ENCODE results near the gene KCNAB1. TPM values are rescaled to one million over a fixed set of nuclear protein-coding genes. Genes with fewer than 3 reads are reported as not detected.

Gene KCNAB1
- total RNA-seq, 2 donors from 2014 or later, result 0.49 to 0.81 TPM

DNA sequence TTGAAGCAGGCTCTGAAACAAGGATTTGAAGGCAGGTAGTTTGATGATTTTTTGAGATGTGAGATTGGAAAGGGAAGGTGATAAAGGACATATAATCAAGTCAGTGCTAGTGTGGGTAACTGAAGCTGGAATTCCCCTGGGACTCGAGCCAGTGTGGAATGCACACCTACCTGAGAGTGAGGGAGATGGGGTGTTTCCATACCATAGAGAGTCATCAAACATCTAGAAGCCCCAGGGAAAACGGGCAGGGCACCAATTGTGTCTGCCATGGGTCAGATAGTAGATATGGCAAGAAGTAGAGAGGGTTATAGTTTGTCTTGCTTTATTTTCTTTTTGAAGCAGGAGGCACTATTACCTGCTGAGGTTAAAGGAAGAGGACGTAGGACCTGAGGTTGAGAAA lies 314.5 kb downstream of the KCNAB1 start:
- WGBS, 2 experiments (ENCODE audit: insufficient coverage in 1 of 2, insufficient read length in 1 of 2), result 83 to 87% methylated on average over 2 to 3 of the region's 3 CpGs
- no peak for DNase-seq
- Histone ChIP-seq H3K27me3 (ENCODE audit: control insufficient read depth, insufficient read depth, low read length, poor library complexity, severe bottlenecking) (peaks cover 6% of the 10 kb centered on the region), H3K4me3 (ENCODE audit: low read length) (no peak overlapping the region), H3K4me1 (ENCODE audit: control insufficient read depth, insufficient read depth, low read length) (no peaks in the 10 kb centered on the region), H3K36me3 (ENCODE audit: control insufficient read depth, insufficient read depth, low read length) (no peaks in the 10 kb centered on the region), H3K9me3 (ENCODE audit: control insufficient read depth, low read length) (no peaks in the 10 kb centered on the region), H3K9ac (ENCODE audit: extremely low read depth, low read length, poor library complexity, severe bottlenecking) (no peak overlapping the region), H3K27ac (ENCODE audit: low read depth, low read length) (no peak overlapping the region)
- H3K4me1 Mint-ChIP-seq, result no peaks in the 10 kb centered on the region
- no peaks in the 10 kb centered on the region for H3K9me3 Mint-ChIP-seq
- no peak overlapping the region for H3K4me3 Mint-ChIP-seq
- H3K27ac Mint-ChIP-seq, result no peak overlapping the region
- peaks cover 5% of the 10 kb centered on the region for H3K27me3 Mint-ChIP-seq (ENCODE audit: insufficient read depth)
- no peaks in the 10 kb centered on the region for H3K36me3 Mint-ChIP-seq (ENCODE audit: low read depth)
- TF ChIP-seq, protein P1, sequence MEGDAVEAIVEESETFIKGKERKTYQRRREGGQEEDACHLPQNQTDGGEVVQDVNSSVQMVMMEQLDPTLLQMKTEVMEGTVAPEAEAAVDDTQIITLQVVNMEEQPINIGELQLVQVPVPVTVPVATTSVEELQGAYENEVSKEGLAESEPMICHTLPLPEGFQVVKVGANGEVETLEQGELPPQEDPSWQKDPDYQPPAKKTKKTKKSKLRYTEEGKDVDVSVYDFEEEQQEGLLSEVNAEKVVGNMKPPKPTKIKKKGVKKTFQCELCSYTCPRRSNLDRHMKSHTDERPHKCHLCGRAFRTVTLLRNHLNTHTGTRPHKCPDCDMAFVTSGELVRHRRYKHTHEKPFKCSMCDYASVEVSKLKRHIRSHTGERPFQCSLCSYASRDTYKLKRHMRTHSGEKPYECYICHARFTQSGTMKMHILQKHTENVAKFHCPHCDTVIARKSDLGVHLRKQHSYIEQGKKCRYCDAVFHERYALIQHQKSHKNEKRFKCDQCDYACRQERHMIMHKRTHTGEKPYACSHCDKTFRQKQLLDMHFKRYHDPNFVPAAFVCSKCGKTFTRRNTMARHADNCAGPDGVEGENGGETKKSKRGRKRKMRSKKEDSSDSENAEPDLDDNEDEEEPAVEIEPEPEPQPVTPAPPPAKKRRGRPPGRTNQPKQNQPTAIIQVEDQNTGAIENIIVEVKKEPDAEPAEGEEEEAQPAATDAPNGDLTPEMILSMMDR (conservative IDR thresholded peaks at IDR 0.05), result no peak

DNA sequence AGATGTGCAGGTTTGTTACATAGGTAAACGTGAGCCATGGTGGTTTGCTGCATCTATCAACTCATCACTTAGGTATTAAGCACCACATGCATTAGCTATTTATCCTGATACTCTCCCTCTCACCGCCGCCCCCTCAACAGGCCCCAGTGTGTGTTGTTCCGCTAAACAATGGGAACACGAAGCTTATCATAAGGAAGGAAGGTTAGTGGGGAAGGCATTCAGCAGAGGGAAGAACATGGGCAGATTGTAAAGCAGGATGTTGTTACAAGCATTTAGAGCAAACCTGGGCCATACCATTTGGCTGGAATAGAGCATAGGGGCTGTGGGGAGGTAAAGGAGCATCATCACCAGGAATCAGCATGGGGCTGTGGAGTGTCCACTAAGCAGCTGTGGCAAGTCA lies 322.7 kb downstream of the KCNAB1 start:
- Histone ChIP-seq H3K9me3 (ENCODE audit: control insufficient read depth, low read length) (no peaks in the 10 kb centered on the region), H3K27ac (ENCODE audit: low read depth, low read length) (no peak overlapping the region), H3K27me3 (ENCODE audit: control insufficient read depth, insufficient read depth, low read length, poor library complexity, severe bottlenecking) (no peaks in the 10 kb centered on the region), H3K36me3 (ENCODE audit: control insufficient read depth, insufficient read depth, low read length) (no peaks in the 10 kb centered on the region), H3K4me1 (ENCODE audit: control insufficient read depth, insufficient read depth, low read length) (peaks cover 5% of the 10 kb centered on the region), H3K9ac (ENCODE audit: extremely low read depth, low read length, poor library complexity, severe bottlenecking) (no peak overlapping the region), H3K4me3 (ENCODE audit: low read length) (no peak overlapping the region)
- peak; percentile 63 for DNase-seq
- Mint-ChIP-seq H3K27me3 (ENCODE audit: insufficient read depth) (no peaks in the 10 kb centered on the region), H3K36me3 (ENCODE audit: low read depth) (no peaks in the 10 kb centered on the region), H3K9me3 (no peaks in the 10 kb centered on the region), H3K4me3 (no peak overlapping the region), H3K27ac (no peak overlapping the region), H3K4me1 (peaks cover 20% of the 10 kb centered on the region)
- TF ChIP-seq, protein P1 (conservative IDR thresholded peaks at IDR 0.05), result no peak
- WGBS, 2 experiments (ENCODE audit: insufficient coverage in 1 of 2, insufficient read length in 1 of 2), result 59 to 100% methylated on average over 1 to 5 of the region's 5 CpGs

DNA sequence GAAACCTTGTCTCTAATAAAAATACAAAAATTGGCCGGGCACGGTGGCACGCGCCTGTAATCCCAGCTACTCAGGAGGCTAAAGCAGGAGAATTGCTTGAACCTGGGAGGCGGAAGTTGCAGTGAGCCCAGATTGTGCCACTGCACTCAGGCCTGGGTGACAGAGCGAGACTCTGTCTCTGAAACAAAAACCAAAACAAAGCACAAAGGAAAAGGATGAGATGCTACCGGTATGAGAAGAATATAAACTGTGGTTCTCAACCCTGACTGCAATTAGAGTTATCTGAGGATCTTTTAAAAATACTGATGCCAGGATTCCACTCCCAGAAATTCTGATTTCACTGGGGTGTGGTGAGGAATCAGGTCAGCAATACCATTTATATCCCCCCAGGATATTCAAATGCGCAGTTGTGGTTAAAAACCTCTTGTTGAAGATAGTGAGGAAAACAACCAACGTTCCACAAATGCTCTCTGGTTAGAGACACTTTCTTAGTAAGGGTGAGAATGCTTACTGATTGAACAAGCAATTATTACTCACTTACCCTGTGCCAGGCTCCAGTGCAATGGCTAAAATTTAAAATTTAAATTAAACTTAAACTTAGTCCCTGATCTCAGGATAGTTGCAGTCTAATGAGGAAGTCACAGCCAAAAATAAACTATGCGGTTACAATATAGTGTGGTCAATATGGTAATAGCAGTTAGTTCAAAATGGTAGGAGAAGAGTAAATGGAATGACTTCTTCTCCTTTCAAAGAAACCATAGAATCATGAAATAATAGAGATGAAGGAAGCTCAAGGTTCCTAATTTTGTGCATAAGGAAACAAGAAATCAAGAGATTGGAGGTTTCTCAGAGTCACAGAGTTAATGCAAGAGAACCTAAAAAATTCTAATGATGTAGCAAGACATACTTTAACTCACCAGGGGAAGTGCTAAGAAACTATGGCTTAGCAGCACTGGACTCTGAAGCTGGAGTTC lies 325.0 kb downstream of the KCNAB1 start:
- Histone ChIP-seq H3K9me3 (ENCODE audit: control insufficient read depth, low read length) (no peaks in the 10 kb centered on the region), H3K9ac (ENCODE audit: extremely low read depth, low read length, poor library complexity, severe bottlenecking) (no peak overlapping the region), H3K27me3 (ENCODE audit: control insufficient read depth, insufficient read depth, low read length, poor library complexity, severe bottlenecking) (no peaks in the 10 kb centered on the region), H3K27ac (ENCODE audit: low read depth, low read length) (no peak overlapping the region), H3K36me3 (ENCODE audit: control insufficient read depth, insufficient read depth, low read length) (no peaks in the 10 kb centered on the region), H3K4me1 (ENCODE audit: control insufficient read depth, insufficient read depth, low read length) (peaks cover 5% of the 10 kb centered on the region), H3K4me3 (ENCODE audit: low read length) (no peak overlapping the region)
- no peaks in the 10 kb centered on the region for H3K36me3 Mint-ChIP-seq (ENCODE audit: low read depth)
- H3K27me3 Mint-ChIP-seq (ENCODE audit: insufficient read depth), result no peaks in the 10 kb centered on the region
- TF ChIP-seq, protein P1 (conservative IDR thresholded peaks at IDR 0.05), result no peak
- H3K27ac Mint-ChIP-seq, result no peak overlapping the region
- 92 to 96% methylated on average over 9 to 10 of the region's 10 CpGs for WGBS, 2 experiments (ENCODE audit: insufficient coverage in 1 of 2, insufficient read length in 1 of 2)
- no peaks in the 10 kb centered on the region for H3K9me3 Mint-ChIP-seq
- no peak for DNase-seq
- H3K4me1 Mint-ChIP-seq, result peaks cover 20% of the 10 kb centered on the region
- H3K4me3 Mint-ChIP-seq, result no peak overlapping the region

Data from endodermal cell (in vitro differentiated cells).